Measurements from ENCODE around the gene TSHZ2.
"Not testable (repeated sequence)": the region's sequence is repeated elsewhere in the genome, so short reads cannot be mapped to it uniquely, and the experiment has no call there.

Gene TSHZ2

DNA sequence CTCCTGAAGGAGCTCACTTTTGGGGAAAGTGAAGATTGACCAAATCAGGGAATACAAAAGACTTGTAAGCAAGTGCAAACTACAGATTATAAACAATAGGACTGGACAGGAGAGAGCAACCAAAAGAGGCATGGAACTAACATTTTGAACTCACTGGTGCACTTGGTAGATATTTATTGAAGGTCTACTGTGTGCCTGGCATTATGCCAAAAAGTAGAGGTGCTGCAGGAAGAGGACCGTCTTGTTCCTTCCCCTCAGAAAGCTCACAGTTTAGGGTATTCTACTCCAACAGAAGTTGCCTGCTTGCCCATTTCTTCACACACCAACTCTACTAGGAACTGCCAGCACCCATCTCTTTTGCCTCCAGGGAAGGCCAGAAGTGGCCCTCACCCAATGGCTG is 10.0 kb upstream of the TSHZ2 start:
- no peak for DNase-seq (ENCODE audit: low read depth)
- no peak for TF ChIP-seq CTCF (conservative IDR thresholded peaks at IDR 0.05; ENCODE audit: low read length)
- H3K4me3 ChIP-seq (ENCODE audit: low read length), result no peak overlapping the region

DNA sequence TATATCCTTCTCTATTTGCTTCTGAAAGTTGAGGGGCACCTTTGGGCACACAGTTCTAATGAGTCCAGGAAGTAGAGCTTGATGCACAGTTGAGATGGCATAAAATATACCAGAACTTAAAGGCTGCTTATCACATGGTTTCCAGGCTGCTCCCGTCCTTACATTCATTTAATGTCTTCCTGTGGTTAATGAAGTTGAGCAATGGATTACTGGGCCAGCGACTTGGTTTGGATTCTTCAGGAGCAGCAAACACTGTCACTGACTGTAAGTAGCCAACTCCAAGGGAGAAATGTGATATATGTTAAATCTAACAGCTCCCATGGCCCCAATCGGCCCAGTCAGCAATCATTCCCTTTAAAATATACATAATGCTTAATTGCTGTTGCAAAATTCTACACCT is 9.0 kb upstream of the TSHZ2 start:
- no peak for DNase-seq (ENCODE audit: low read depth)
- TF ChIP-seq CTCF (conservative IDR thresholded peaks at IDR 0.05; ENCODE audit: low read length), result no peak
- no peak overlapping the region for H3K4me3 ChIP-seq (ENCODE audit: low read length)

DNA sequence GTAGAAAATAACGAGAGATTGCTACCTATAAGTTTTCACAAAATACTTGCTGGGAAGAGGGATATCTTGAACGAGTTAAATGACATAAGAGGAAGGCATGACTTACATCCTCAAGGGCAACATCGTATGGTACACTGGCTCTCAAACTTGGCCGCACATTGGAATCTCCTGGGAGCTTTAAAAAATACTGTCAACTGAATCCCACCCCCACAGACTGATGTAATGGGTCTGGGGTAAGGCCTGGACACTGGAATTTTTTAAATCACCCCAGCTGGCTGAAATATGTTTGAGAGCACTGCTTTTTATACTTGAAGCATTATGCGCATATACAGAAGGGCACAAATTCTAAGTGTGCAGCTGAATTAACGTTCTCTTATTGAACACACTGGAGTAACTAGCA is 8.0 kb upstream of the TSHZ2 start:
- H3K4me3 ChIP-seq (ENCODE audit: low read length), result no peak overlapping the region
- no peak for TF ChIP-seq CTCF (conservative IDR thresholded peaks at IDR 0.05; ENCODE audit: low read length)
- DNase-seq (ENCODE audit: low read depth), result no peak

DNA sequence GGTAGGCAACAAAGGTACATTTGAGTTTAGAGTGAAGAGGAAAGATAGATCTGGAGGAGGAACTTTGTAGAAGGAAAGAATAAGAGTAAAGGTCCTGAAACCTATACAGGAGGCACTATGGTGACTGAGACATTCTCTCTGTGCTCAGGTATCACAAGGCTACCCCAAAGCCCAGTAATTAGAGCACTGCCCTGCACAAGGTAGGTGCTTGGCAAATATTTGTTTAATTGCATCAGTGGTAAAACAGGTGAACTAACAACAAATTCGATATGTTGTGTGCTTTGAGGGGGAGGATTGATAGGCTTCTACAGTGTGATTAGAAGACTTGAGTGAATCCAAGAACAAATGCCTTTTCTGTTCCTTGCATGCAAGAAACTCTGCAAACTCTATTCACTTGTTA is 6.8 kb upstream of the TSHZ2 start:
- no peak for TF ChIP-seq CTCF (conservative IDR thresholded peaks at IDR 0.05; ENCODE audit: low read length)
- H3K4me3 ChIP-seq (ENCODE audit: low read length), result no peak overlapping the region
- no peak for DNase-seq (ENCODE audit: low read depth)

GRCh38 chr20:52965819-52966218 is 6.3 kb upstream of the TSHZ2 start:
- H3K4me3 ChIP-seq (ENCODE audit: low read length), result no peak overlapping the region
- TF ChIP-seq CTCF (conservative IDR thresholded peaks at IDR 0.05; ENCODE audit: low read length), result no peak
- no peak for DNase-seq (ENCODE audit: low read depth)

DNA sequence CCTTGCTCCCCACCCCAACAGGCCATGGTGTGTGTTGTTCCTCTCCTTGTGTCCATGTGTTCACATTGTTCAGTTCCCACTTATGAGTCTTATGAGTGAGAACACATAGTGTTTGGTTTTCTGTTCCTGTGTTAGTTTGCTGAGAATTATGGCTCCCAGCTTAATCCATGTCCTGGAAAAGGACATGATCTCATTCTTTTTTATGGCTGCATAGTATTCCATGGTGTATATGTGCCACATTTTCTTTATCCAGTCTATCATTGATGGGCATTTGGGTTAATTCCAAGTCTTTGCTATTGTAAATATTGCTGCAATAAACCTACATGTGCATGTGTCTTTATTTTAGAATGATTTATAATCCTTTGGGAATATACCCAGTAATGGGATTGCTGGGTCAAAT is 5.6 kb upstream of the TSHZ2 start:
- not testable (repeated sequence) for H3K4me3 ChIP-seq (ENCODE audit: low read length); DNase-seq (ENCODE audit: low read depth)

GRCh38 chr20:52971498-52972189 is 514 bp upstream of the TSHZ2 start:
- H3K4me3 ChIP-seq (ENCODE audit: low read length), result peak overlapping the region; percentile 75
- TF ChIP-seq CTCF (conservative IDR thresholded peaks at IDR 0.05; ENCODE audit: low read length), result no peak
- DNase-seq (ENCODE audit: low read depth), result no peak
